Measurements from ENCODE around the gene ANLN. TPM values are rescaled to one million over a fixed set of nuclear protein-coding genes. Genes with fewer than 3 reads are reported as not detected.

ANLN gene
- total and polyA plus RNA-seq, 12 donors: 0.20 to 25.5 (median 2.4) TPM

GRCh38 chr7:36400036-36400435 is 10.4 kb downstream of the ANLN start:
- intact Hi-C loops (cut with DNase I): no loop called here
- TF ChIP-seq POLR2A (IDR thresholded peaks at IDR 0.05) (no peak), CTCF (IDR thresholded peaks at IDR 0.05) (no peak)

GRCh38 chr7:36400606-36401005 is 10.9 kb downstream of the ANLN start:
- H3K4me3 ChIP-seq: no peak overlapping the region
- H3K27ac ChIP-seq: no peak overlapping the region
- 95 to 100% (median 97%) methylated on average over 2 to 3 of the region's 3 CpGs for WGBS, 4 donors
- H3K27me3 ChIP-seq: no peaks in the 10 kb centered on the region
- DNase-seq: no peak
- TF ChIP-seq POLR2A (IDR thresholded peaks at IDR 0.05): no peak
- no peak for TF ChIP-seq CTCF (IDR thresholded peaks at IDR 0.05)
- no peaks in the 10 kb centered on the region for H3K4me1 ChIP-seq (replicated peaks in 1 of 2)
- no peaks in the 10 kb centered on the region for H3K36me3 ChIP-seq (replicated peaks in 1 of 2)
- H3K9me3 ChIP-seq (replicated peaks in 1 of 3): peaks cover 0 to under 1% (median 0%) of the 10 kb centered on the region in 3 donors
- intact Hi-C loops (cut with DNase I): no loop called here

More at GRCh38 chr7:36400036-36400435, 10.4 kb downstream of the ANLN start:
- Histone ChIP-seq H3K4me3 (no peak overlapping the region), H3K4me1 (replicated peaks in 1 of 2) (no peaks in the 10 kb centered on the region), H3K36me3 (replicated peaks in 1 of 2) (no peaks in the 10 kb centered on the region), H3K9me3 (replicated peaks in 1 of 3) (peaks cover 0 to 7% (median 0%) of the 10 kb centered on the region in 3 donors), H3K27ac (no peak overlapping the region), H3K27me3 (no peaks in the 10 kb centered on the region)
- no peak for DNase-seq
- 71 to 80% (median 75%) methylated on average over 3 of the region's 3 CpGs for WGBS, 4 donors

GRCh38 chr7:36403452-36403851 is 13.8 kb downstream of the ANLN start:
- TF ChIP-seq CTCF (IDR thresholded peaks at IDR 0.05): no peak
- no peak for TF ChIP-seq POLR2A (IDR thresholded peaks at IDR 0.05)
- Histone ChIP-seq H3K4me3 (no peak overlapping the region), H3K27me3 (no peaks in the 10 kb centered on the region), H3K4me1 (replicated peaks in 1 of 2) (no peaks in the 10 kb centered on the region), H3K36me3 (replicated peaks in 1 of 2) (no peaks in the 10 kb centered on the region), H3K27ac (no peak overlapping the region), H3K9me3 (replicated peaks in 1 of 3) (no peaks in the 10 kb centered on the region)
- intact Hi-C loops (cut with DNase I): no loop called here
- no peak for DNase-seq
- 96 to 97% (median 96%) methylated on average over 7 of the region's 7 CpGs for WGBS, 4 donors

- TF ChIP-seq CTCF (IDR thresholded peaks at IDR 0.05): no peak
- TF ChIP-seq POLR2A (IDR thresholded peaks at IDR 0.05): no peak
- H3K4me3 ChIP-seq: no peak overlapping the region
- H3K27me3 ChIP-seq: no peaks in the 10 kb centered on the region
- WGBS, 4 donors: 80 to 91% (median 85%) methylated on average over 7 of the region's 7 CpGs
- no peak for DNase-seq
- no peaks in the 10 kb centered on the region for H3K4me1 ChIP-seq (replicated peaks in 1 of 2)
- no peaks in the 10 kb centered on the region for H3K36me3 ChIP-seq (replicated peaks in 1 of 2)
- no peaks in the 10 kb centered on the region for H3K9me3 ChIP-seq (replicated peaks in 1 of 3)
- H3K27ac ChIP-seq: no peak overlapping the region
- intact Hi-C loops (cut with DNase I): no loop called here
Measured at GRCh38 chr7:36404639-36405408, 15.2 kb downstream of the ANLN start.
